ENCODE results near the gene PDHA2. TPM values are rescaled to one million over a fixed set of nuclear protein-coding genes. Genes with fewer than 3 reads are reported as not detected.
"Not testable (repeated sequence)": the region's sequence is repeated elsewhere in the genome, so short reads cannot be mapped to it uniquely, and the experiment has no call there.

Gene PDHA2
- total RNA-seq, 1 donor from 2014 or later, result not detected

DNA sequence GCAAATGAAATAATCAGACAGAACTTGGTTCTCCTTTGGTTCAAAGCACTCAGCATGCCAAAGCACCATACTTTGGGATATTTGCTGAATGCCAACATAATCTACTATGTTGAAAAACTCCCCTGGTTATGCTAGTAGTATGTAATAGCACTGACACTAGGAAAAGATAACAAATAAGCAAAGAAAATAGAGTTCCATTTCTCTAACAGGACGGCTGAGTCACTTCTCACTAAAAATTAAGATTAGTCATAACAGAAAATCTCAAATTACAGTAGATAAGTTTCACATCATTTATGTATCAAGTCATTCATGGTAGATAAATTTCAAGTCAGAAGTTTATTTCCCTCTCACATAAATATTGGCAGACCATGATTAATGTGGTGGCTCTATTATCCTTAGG, 17.9 kb downstream of the PDHA2 start:
- ATAC-seq (no peak), DNase-seq (no peak)
- Histone ChIP-seq H3K27me3 (no peaks in the 10 kb centered on the region), H3K4me3 (no peak overlapping the region), H3K9me3 (no peaks in the 10 kb centered on the region), H3K4me1 (no peaks in the 10 kb centered on the region), H3K36me3 (no peaks in the 10 kb centered on the region), H3K27ac (no peak overlapping the region)
- intact Hi-C loops (cut with DNase I), result no loop called here
- TF ChIP-seq, protein P1, sequence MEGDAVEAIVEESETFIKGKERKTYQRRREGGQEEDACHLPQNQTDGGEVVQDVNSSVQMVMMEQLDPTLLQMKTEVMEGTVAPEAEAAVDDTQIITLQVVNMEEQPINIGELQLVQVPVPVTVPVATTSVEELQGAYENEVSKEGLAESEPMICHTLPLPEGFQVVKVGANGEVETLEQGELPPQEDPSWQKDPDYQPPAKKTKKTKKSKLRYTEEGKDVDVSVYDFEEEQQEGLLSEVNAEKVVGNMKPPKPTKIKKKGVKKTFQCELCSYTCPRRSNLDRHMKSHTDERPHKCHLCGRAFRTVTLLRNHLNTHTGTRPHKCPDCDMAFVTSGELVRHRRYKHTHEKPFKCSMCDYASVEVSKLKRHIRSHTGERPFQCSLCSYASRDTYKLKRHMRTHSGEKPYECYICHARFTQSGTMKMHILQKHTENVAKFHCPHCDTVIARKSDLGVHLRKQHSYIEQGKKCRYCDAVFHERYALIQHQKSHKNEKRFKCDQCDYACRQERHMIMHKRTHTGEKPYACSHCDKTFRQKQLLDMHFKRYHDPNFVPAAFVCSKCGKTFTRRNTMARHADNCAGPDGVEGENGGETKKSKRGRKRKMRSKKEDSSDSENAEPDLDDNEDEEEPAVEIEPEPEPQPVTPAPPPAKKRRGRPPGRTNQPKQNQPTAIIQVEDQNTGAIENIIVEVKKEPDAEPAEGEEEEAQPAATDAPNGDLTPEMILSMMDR (IDR thresholded peaks at IDR 0.05), result no peak

DNA sequence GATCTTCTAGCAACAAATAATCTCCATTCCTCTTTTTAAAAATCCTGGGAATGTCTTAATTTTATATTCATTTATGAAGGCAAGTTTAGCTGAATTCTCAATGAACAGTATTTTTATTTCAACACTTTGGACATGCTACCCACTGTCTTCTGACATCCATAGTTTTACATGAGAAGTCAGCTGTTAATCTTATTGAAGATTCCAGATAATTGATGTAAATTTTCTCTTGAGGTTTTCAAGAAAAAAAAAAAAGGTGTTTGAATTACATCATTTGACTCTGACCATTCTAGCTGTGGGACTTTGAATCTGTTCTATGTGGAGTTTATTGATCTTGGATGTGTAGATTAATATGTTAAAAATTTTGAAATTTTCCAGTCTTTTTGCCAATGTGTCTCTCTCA, 28.0 kb downstream of the PDHA2 start:
- ATAC-seq (no peak), DNase-seq (no peak)
- Histone ChIP-seq H3K4me3 (no peak overlapping the region), H3K4me1 (no peaks in the 10 kb centered on the region), H3K36me3 (no peaks in the 10 kb centered on the region), H3K27me3 (no peaks in the 10 kb centered on the region), H3K27ac (no peak overlapping the region), H3K9me3 (peaks cover 9% of the 10 kb centered on the region)
- intact Hi-C loops (cut with DNase I), result loop anchor here (5.0 kb wide), 1 partner anchor 371 kb away; no protein-coding TSS in a partner anchor
- TF ChIP-seq, protein P1 (IDR thresholded peaks at IDR 0.05), result no peak

DNA sequence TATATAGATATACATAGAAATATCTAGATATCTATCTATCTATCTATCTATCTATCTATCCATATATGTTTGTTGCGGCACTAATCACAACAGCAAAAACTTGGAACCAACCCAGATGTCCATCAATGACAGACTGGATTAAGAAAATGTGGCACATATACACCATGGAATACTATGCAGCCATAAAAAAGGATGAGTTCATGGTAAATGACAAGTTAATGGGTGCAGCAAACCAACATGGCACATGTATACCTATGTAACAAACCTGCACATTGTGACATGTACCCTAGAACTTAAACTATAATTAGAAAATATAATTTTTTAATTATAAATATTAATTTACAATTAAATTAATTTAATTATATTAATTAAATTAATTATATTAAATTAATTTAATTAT, 29.5 kb downstream of the PDHA2 start:
- H3K36me3 ChIP-seq, DNase-seq, H3K4me1 ChIP-seq, H3K27ac ChIP-seq, H3K9me3 ChIP-seq, H3K27me3 ChIP-seq, H3K4me3 ChIP-seq, ATAC-seq: not testable (repeated sequence)
- intact Hi-C loops (cut with DNase I), result loop anchor here (5.0 kb wide), 1 partner anchor 372 kb away; no protein-coding TSS in a partner anchor

DNA sequence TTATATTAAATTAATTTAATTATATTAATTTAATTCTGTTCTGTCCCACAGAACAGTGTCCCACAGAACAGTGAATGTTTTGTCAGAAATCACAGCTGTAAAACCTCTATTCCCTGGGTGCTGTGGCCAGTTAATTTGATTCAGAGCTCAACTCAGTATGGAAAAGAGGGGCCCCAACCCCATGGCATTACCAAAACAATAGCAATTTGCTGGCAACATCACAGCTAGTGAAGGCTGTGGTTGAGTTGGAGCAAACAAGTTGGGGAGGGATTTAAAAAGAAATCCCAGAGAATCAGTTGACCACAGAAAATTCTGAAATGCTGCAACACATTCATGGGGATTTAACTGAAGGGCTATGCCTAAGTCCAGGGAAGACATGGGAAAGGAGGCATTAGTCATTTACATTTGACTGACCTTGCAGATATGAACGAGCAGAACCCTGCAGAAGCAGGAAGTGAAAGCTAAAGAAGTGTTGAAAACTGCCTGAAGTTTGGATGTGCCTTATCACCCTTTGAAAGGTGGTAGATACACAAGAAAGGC, 30.1 kb downstream of the PDHA2 start:
- Histone ChIP-seq H3K9me3 (peaks cover 9% of the 10 kb centered on the region), H3K27me3 (no peaks in the 10 kb centered on the region), H3K36me3 (no peaks in the 10 kb centered on the region), H3K4me1 (no peaks in the 10 kb centered on the region), H3K4me3 (no peak overlapping the region), H3K27ac (no peak overlapping the region)
- intact Hi-C loops (cut with DNase I), result loop anchor here (5.0 kb wide), 1 partner anchor 373 kb away; no protein-coding TSS in a partner anchor
- DNase-seq (no peak), ATAC-seq (no peak)
- TF ChIP-seq, protein P1 (IDR thresholded peaks at IDR 0.05), result no peak

DNA sequence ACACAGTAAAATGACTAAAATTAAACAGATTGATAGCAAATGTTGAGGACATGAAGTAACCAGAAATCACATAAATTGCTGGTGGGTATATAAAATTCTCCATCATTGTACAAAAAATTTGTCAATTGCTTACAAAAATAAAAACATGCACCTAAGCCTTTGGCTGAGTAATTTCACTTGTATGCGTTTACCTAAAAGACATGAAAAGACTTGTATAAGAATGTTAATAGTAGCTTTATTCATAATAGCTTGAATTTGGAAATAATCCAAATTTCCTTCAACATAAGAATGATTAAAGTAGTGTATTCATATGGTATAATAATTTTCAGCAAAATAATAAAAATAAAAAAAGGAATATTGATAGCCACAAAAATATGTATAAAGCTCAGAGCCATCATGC, 37.7 kb downstream of the PDHA2 start:
- H3K4me1 ChIP-seq, result no peaks in the 10 kb centered on the region
- intact Hi-C loops (cut with DNase I), result no loop called here
- no peak overlapping the region for H3K4me3 ChIP-seq
- no peaks in the 10 kb centered on the region for H3K27me3 ChIP-seq
- no peak overlapping the region for H3K27ac ChIP-seq
- ATAC-seq (no peak), DNase-seq (no peak)
- H3K9me3 ChIP-seq, result no peaks in the 10 kb centered on the region
- no peaks in the 10 kb centered on the region for H3K36me3 ChIP-seq
- TF ChIP-seq, protein P1 (IDR thresholded peaks at IDR 0.05), result no peak

DNA sequence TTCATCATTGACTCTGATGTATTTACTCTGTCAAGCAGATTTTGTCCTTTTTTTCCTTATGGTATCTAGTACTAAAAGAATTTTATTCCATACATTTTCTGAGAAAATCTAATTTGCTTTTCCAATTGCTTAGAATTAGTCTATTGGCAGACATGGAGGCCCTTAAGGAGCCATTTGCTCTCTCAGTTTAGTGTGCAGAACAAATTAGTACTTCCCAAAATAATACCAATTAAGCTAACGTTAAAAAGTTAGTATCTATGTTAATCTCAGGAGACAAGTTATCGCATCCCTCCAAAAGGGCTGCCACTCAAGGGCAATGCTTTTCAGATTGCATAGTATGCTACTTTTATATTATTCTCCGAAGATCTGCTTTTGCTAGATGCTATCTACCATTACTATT, 47.7 kb downstream of the PDHA2 start:
- TF ChIP-seq, protein P1 (IDR thresholded peaks at IDR 0.05), result no peak
- ATAC-seq, result no peak

More for the DNA sequence above, 47.7 kb downstream of the PDHA2 start:
- no peaks in the 10 kb centered on the region for H3K36me3 ChIP-seq
- no peak overlapping the region for H3K27ac ChIP-seq
- no peaks in the 10 kb centered on the region for H3K27me3 ChIP-seq
- H3K4me3 ChIP-seq, result no peak overlapping the region
- DNase-seq, result no peak
- intact Hi-C loops (cut with DNase I), result no loop called here
- no peaks in the 10 kb centered on the region for H3K9me3 ChIP-seq
- H3K4me1 ChIP-seq, result no peaks in the 10 kb centered on the region
